ENCODE data around the gene ZNF333.

GRCh38 chr19:14767466-14767971 lies 77.7 kb downstream of the ZNF333 start:
- TF ChIP-seq, protein P1, sequence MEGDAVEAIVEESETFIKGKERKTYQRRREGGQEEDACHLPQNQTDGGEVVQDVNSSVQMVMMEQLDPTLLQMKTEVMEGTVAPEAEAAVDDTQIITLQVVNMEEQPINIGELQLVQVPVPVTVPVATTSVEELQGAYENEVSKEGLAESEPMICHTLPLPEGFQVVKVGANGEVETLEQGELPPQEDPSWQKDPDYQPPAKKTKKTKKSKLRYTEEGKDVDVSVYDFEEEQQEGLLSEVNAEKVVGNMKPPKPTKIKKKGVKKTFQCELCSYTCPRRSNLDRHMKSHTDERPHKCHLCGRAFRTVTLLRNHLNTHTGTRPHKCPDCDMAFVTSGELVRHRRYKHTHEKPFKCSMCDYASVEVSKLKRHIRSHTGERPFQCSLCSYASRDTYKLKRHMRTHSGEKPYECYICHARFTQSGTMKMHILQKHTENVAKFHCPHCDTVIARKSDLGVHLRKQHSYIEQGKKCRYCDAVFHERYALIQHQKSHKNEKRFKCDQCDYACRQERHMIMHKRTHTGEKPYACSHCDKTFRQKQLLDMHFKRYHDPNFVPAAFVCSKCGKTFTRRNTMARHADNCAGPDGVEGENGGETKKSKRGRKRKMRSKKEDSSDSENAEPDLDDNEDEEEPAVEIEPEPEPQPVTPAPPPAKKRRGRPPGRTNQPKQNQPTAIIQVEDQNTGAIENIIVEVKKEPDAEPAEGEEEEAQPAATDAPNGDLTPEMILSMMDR (IDR thresholded peaks at IDR 0.05; ENCODE audit: insufficient read depth, low read length): no peak
- no peak; the same call in 1 of the 2 replicates for TF ChIP-seq POLR2AphosphoS5 (IDR thresholded peaks at IDR 0.05; ENCODE audit: low read depth)
